PC-3 (cell line): Measurements from ENCODE around the gene NELFB.

Source experiments
- EZH2 ChIP-seq: fragments of 300-600 bp; sonication (generic); IDR thresholded peaks from one replicate; pipeline ENCODE4 v1.6.1; 2017; ENCODE audit warnings: antibody characterized with exemption, mild to moderate bottlenecking, low read length; ENCODE audit not compliant: unreplicated experiment
- EZH2phosphoT487 ChIP-seq: fragments of 300-600 bp; sonication (generic); IDR thresholded peaks from 2 replicates; pipeline ENCODE4 v1.6.1; 2018; ENCODE audit warnings: mild to moderate bottlenecking, antibody characterized with exemption, low read length, borderline replicate concordance
- TF ChIP-seq, protein P1 (sequence below): fragments of 300-600 bp; sonication (generic); conservative IDR thresholded peaks from 2 replicates; pipeline ENCODE4 v1.5.1; 2017; ENCODE audit warnings: antibody characterized with exemption, low read depth, mild to moderate bottlenecking, low read length

DNA sequence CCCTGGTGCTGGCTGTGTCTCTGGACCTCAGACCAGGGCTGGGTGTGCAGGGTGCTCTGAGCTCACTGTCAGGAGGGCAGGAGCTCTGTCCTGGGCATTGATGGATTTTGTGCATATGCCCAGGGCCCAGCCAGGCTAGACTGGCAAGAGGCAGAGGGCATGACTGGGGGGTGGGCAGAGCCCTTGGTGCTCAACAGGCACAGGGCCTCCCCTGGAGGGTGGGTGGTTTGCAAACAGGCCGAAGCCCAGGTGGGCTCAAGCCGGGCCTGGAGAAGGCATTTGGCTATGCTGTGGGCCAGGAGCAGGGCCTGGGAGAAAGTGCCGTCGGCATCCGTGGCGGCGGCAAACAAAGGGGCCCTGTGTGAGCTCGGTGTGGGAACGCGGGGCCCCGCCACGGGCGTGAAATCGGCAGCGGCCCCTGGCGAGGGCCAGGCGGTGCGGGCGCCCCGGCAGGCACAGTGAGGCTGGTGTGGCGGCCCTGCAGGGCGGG, 48.8 kb downstream of the NELFB start:
- TF ChIP-seq EZH2phosphoT487 (no peak), EZH2 (no peak)
- TF ChIP-seq, protein P1, sequence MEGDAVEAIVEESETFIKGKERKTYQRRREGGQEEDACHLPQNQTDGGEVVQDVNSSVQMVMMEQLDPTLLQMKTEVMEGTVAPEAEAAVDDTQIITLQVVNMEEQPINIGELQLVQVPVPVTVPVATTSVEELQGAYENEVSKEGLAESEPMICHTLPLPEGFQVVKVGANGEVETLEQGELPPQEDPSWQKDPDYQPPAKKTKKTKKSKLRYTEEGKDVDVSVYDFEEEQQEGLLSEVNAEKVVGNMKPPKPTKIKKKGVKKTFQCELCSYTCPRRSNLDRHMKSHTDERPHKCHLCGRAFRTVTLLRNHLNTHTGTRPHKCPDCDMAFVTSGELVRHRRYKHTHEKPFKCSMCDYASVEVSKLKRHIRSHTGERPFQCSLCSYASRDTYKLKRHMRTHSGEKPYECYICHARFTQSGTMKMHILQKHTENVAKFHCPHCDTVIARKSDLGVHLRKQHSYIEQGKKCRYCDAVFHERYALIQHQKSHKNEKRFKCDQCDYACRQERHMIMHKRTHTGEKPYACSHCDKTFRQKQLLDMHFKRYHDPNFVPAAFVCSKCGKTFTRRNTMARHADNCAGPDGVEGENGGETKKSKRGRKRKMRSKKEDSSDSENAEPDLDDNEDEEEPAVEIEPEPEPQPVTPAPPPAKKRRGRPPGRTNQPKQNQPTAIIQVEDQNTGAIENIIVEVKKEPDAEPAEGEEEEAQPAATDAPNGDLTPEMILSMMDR, result no peak
